Smooth muscle cell of the coronary artery (primary cell): ENCODE results near the gene MAP1LC3A. TPM values are rescaled to one million over a fixed set of nuclear protein-coding genes. Genes with fewer than 3 reads are reported as not detected.

Experiments
- total RNA-seq: library from RNA; depleted of rRNA; stranded (reverse); fragments of >200 nt; gene quantifications from 2 replicates; pipeline ENCODE4 v1.2.3, GENCODE V29; 2014; ENCODE audit warnings: low replicate concordance

MAP1LC3A gene
- 14.7 and 17.2 TPM in 2 replicates for total RNA-seq

DNA sequence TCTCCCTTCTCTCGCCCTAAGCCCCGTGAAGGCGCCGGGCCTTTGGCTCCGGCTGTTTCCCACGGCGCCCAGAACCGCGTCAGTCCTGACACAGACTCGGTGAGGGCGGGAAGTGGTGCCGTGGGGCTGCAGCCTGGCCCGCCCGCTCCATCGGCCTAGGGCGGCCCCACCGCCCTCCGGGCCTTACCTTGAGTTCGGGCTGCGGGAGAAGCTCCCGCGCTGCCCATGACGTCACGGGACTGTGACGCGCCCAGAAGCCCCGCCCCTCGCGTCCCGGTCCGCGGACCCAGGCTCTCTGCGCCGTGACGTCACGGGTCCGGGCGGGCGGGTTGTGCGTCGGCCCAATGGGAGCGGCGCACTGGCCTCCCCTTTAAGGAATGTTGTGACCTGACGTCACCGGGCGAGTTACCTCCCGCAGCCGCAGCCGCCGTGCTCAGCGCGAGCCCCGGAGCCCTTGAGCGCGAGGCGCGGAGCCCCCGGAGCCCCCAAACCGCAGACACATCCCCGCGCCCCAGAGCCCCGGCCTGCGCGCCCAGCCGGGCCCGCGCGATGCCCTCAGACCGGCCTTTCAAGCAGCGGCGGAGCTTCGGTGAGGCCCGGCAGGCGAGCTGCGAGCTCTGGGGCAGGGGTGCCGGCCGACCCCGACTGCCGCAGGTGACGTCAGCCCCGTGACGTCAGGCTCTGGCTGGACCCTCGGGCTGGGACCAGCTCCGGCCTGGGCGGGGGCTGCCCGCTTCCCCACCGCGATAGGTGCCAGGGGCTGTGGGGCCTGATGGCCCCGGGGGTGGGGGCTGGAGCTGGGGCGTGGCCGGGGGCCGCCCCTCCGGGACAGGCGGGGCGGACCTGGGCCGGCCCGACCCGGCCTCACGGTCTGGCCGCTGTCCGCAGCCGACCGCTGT lies at the start of gene MAP1LC3A:
Gene MAP1LC3A (plus strand): TSS at position 399 of the 899 bp plus-strand sequence. CDS start 151 bp downstream, at position 550.

DNA sequence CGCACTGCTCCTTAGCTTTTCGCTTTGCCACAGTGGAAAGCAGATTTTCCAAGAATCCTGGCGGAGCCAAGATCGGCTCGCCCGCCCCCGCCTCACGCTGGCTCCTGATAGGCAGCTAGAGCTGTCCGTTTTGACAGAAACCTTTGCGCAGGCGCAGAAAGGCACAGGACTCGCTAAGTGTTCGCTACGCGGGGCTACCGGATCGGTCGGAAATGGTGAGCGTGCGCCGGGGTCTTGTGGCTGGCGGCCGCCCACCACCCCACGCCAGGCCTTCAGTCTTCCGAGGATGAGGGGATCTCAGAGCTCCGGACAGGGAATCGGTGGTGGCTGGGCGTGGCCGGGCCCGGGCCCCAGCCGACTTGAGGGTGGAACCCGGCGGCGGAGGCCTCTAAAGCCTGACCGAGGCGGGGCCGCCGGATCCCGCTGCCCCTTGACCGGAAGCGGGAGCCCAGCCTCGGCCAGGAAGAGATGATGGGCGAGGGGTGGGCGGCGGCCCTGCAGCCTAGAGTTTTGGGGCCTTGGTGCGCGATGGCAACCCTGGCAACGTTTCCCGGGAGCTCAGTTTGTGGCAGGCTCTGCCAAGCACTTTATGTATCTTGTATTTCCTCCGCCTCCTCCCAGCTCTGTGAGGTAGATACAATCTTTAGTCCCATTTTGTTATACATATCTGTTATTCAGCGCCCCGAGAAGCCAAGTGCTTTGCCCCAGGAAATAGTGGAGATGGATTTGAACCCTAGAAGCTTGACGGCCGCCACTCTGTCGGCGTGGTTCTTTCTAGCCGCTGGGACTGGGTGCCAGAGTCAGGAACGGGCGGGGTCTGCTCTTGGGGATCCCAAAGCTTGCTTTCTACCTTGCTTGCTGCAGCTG lies 42.0 kb upstream of the MAP1LC3A start, which contains the start of gene DYNLRB1:
Gene DYNLRB1 (plus strand): TSS at position 176 of the 867 bp plus-strand sequence. CDS start 37 bp downstream, at position 213.

Other genes with a start within 250 kb of the MAP1LC3A start
- 72.0 and 84.5 TPM in 2 replicates for gene ITCH, start 195.4 kb upstream of the MAP1LC3A start, total RNA-seq
- 61.2 and 73.6 TPM in 2 replicates for gene DYNLRB1, start 42.3 kb upstream of the MAP1LC3A start, total RNA-seq
- gene PIGU, start 118.4 kb downstream of the MAP1LC3A start, total RNA-seq: 3.6 and 5.6 TPM in 2 replicates
- 1.3 and 2.7 TPM in 2 replicates for gene TP53INP2, start 145.6 kb downstream of the MAP1LC3A start, total RNA-seq